D721Med (cell line): Measurements from ENCODE around the gene MYCBP2.
"Not testable (repeated sequence)": the region's sequence is repeated elsewhere in the genome, so short reads cannot be mapped to it uniquely, and the experiment has no call there.

Experiments
- DNase-seq: peaks from one replicate; pipeline ENCODE4 v3.0.0; 2011; ENCODE audit warnings: low spot score; ENCODE audit not compliant: insufficient read length
- FAIRE-seq: peaks from 2 replicates; lab custom pipeline; 2011; peaks lifted over from hg19 to GRCh38; lab: Jason Lieb, UNC
- CTCF ChIP-seq: IDR thresholded peaks from 2 replicates; pipeline ENCODE4 v1.5.1; 2012; ENCODE audit warnings: mild to moderate bottlenecking, control low read depth; ENCODE audit not compliant: insufficient read depth; ENCODE audit errors: missing control alignments

The MYCBP2 gene

GRCh38 chr13:77019756-77020155 is 307.1 kb downstream of the MYCBP2 start:
- DNase-seq = no peak
- no peak for TF ChIP-seq CTCF
- FAIRE-seq = no peak

- peak; percentile 7 for TF ChIP-seq CTCF
- FAIRE-seq = no peak
- DNase-seq = no peak
These were observed 309.8 kb downstream of the MYCBP2 start for GRCh38 chr13:77016888-77017623.

GRCh38 chr13:77016251-77016812 is 310.6 kb downstream of the MYCBP2 start:
- peak; percentile 16 for FAIRE-seq
- DNase-seq = no peak
- TF ChIP-seq CTCF = no peak

GRCh38 chr13:77014906-77015685 is 311.8 kb downstream of the MYCBP2 start:
- TF ChIP-seq CTCF = no peak
- FAIRE-seq = no peak
- no peak for DNase-seq

- DNase-seq (no peak), FAIRE-seq (no peak)
- TF ChIP-seq CTCF = no peak
These were observed 312.9 kb downstream of the MYCBP2 start for GRCh38 chr13:77013853-77014542.

GRCh38 chr13:77009719-77010118 is 317.2 kb downstream of the MYCBP2 start:
- not testable (repeated sequence) for FAIRE-seq

GRCh38 chr13:77009011-77009410 is 317.9 kb downstream of the MYCBP2 start:
- TF ChIP-seq CTCF = no peak
- no peak for FAIRE-seq
- DNase-seq = no peak

More at GRCh38 chr13:77009719-77010118, 317.2 kb downstream of the MYCBP2 start:
- DNase-seq = not testable (repeated sequence)

- FAIRE-seq, DNase-seq: not testable (repeated sequence)
These were observed 318.6 kb downstream of the MYCBP2 start for GRCh38 chr13:77008337-77008736.
